HG02973 (cell line): ENCODE measurements around the gene GCFC2.
A peak's percentile ranks its signal among the peaks of the same experiment; 100 is the strongest.
"Not testable (repeated sequence)": the region's sequence is repeated elsewhere in the genome, so short reads cannot be mapped to it uniquely, and the experiment has no call there.

ENCODE experiments used
- ATAC-seq: cut with Tn5 transposase; IDR thresholded peaks from one replicate; pipeline ENCODE4 v1.9.1; 2021; ENCODE audit warnings: moderate library complexity; ENCODE audit not compliant: unreplicated experiment

The GCFC2 gene

GRCh38 chr2:75710577-75711253 lies at the start of gene GCFC2:
TSS of gene GCFC2 (minus strand) at chr2:75710915. CDS start at chr2:75710855, 60 bp downstream.
- ATAC-seq, result peak; percentile 93

GRCh38 chr2:75752828-75753227 lies 42.1 kb upstream of the GCFC2 start:
- no peak for ATAC-seq

- no peak for ATAC-seq
These were observed 41.2 kb upstream of the GCFC2 start for GRCh38 chr2:75751824-75752468.

GRCh38 chr2:75751360-75751759 lies 40.6 kb upstream of the GCFC2 start:
- no peak for ATAC-seq

- ATAC-seq, result no peak
These were observed 27.2 kb upstream of the GCFC2 start for GRCh38 chr2:75737961-75738360.

GRCh38 chr2:75736276-75736675 lies 25.6 kb upstream of the GCFC2 start:
- ATAC-seq, result no peak

GRCh38 chr2:75729861-75730260 lies 19.1 kb upstream of the GCFC2 start:
- no peak for ATAC-seq

- no peak for ATAC-seq
These were observed 18.1 kb upstream of the GCFC2 start for GRCh38 chr2:75728614-75729419.

- ATAC-seq, result no peak
These were observed 12.0 kb upstream of the GCFC2 start for GRCh38 chr2:75722687-75723086.

- no peak for ATAC-seq
These were observed 9.8 kb upstream of the GCFC2 start for GRCh38 chr2:75720525-75720924.

- ATAC-seq, result no peak
These were observed 8.9 kb upstream of the GCFC2 start for GRCh38 chr2:75719616-75720015.

GRCh38 chr2:75716406-75716805 lies 5.7 kb upstream of the GCFC2 start:
- ATAC-seq, result no peak

- ATAC-seq, result not testable (repeated sequence)
These were observed 875 bp upstream of the GCFC2 start for GRCh38 chr2:75711590-75711989.

GRCh38 chr2:75710220-75710576 lies 517 bp downstream of the GCFC2 start:
- ATAC-seq, result peak; percentile 24

GRCh38 chr2:75709297-75709696 lies 1.4 kb downstream of the GCFC2 start:
- no peak for ATAC-seq

GRCh38 chr2:75707901-75708300 lies 2.8 kb downstream of the GCFC2 start:
- ATAC-seq, result no peak

- ATAC-seq, result no peak
These were observed 4.8 kb downstream of the GCFC2 start for GRCh38 chr2:75705921-75706320.

- ATAC-seq, result no peak
These were observed 7.0 kb downstream of the GCFC2 start for GRCh38 chr2:75703589-75704287.

GRCh38 chr2:75702593-75702992 lies 8.1 kb downstream of the GCFC2 start:
- ATAC-seq, result no peak

- ATAC-seq, result no peak
These were observed 11.8 kb downstream of the GCFC2 start for GRCh38 chr2:75698918-75699317.

- ATAC-seq, result no peak
These were observed 22.5 kb downstream of the GCFC2 start for GRCh38 chr2:75688196-75688595.
